Measurements from ENCODE around the gene MMRN1.

The MMRN1 gene

DNA sequence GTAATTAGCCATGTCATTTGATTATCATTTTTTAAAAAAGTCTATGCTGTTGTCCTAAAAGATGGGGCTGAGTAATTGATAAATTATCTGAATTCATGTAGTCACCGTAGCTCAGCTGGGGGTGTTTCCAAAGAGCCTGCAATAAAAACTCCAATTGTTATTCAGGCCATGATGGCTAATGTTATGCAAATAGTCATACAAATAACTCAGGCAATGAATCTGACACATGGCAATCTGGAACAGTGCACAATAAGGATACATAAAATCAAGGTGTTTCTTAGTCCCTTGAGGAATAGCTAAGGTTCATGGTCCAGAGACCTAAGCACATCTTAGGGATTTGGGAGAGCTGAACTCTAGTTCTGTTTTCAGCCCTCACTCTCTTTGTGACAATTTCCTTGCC lies 15.2 kb downstream of the MMRN1 start:
- no peak for DNase-seq

- DNase-seq = no peak
These were observed 19.0 kb downstream of the MMRN1 start for GRCh38 chr4:89913623-89914022.

GRCh38 chr4:89914609-89915550 lies 20.2 kb downstream of the MMRN1 start:
- no peak for DNase-seq

DNA sequence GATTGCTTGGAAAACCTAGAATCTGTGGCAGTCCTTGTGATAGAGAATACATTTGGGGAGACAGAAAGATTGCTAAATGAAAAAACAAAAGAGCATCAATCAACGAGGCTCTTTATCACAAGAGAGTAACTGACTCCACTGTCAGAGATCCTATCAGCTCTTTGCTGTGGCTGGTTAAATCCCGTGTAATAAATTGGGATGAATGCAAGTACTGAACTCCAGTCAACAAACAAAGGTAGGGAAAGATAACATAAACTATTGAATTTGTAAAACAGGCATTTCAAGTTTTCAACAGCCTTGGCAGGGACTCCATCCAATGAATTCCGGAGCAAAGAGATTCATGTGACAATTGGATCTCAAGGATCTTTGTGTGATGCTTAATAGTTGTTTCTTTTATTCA lies 21.3 kb downstream of the MMRN1 start:
- no peak for DNase-seq

- no peak for DNase-seq
These were observed 28.3 kb downstream of the MMRN1 start for GRCh38 chr4:89922848-89923416.

DNA sequence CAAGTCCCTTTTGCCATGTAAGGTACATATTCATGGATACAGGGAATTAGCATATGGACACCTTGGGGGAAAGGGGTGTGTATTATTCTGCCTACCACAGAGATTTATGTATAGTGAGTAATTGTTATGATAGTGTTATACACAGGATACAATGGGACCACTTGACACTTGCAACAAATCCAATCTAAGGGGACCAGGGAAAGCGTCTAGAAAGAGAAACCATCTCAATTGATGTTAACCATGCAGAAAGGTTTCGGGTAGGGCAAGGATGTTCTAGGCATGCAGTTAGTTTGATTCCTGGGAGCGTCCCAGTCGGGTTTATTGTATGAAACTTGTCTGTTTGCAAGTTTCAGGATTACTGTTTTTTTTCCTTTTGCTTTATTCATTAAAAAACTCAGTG lies 34.2 kb downstream of the MMRN1 start:
- no peak for DNase-seq

- peak; percentile 75 for DNase-seq
These were observed 34.9 kb downstream of the MMRN1 start for GRCh38 chr4:89929425-89930159.

DNA sequence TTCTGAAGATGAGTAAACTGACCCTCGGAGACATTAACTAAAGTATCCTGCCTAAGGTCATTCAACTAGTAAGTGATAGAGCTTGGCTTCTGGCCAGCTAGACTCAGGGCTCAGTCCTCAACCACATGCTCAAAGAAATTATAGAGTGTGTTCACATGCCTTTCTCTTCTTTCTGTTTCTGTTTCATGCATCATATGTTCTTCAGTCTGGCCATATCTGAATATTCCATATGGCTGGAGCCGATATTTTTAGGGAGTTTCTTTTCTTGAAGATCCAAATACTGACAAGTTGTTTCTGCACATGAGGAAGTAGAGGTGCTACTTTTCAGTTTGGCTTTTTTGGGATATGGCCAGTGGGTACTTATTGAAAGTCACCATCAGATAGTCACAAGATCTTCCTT lies 44.9 kb downstream of the MMRN1 start:
- DNase-seq = no peak

GRCh38 chr4:89939994-89940393 lies 45.3 kb downstream of the MMRN1 start:
- no peak for DNase-seq

GRCh38 chr4:89942811-89943210 lies 48.2 kb downstream of the MMRN1 start:
- DNase-seq = no peak

DNA sequence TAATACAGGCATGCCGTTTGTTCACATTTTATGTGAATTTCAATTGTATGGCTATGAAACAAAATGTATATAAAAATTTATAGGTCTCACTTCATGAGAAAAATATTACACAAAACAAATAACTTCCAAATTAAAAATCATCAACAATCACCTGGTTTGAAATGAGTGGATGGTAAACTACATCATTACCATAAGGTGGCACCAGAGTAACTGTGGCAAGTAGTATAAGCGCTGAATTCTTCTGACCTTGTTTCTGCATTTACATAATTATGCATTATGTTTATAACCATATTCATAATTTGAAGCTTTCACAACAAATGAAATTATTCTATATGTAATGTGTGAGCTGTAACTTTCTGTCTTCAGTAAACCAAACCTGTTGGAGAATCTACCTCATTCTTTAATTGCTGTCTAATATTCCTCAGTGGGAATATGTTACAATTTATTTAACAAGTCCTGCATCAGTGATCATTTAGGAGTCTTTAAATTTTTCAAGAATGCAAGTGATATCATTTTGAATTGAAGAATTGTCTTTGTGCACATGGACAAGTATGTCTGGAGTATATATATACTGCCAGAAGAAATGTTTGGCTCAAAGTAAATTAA lies 55.2 kb downstream of the MMRN1 start:
- DNase-seq = no peak

GRCh38 chr4:89952458-89952857 lies 57.8 kb downstream of the MMRN1 start:
- DNase-seq = no peak

DNA sequence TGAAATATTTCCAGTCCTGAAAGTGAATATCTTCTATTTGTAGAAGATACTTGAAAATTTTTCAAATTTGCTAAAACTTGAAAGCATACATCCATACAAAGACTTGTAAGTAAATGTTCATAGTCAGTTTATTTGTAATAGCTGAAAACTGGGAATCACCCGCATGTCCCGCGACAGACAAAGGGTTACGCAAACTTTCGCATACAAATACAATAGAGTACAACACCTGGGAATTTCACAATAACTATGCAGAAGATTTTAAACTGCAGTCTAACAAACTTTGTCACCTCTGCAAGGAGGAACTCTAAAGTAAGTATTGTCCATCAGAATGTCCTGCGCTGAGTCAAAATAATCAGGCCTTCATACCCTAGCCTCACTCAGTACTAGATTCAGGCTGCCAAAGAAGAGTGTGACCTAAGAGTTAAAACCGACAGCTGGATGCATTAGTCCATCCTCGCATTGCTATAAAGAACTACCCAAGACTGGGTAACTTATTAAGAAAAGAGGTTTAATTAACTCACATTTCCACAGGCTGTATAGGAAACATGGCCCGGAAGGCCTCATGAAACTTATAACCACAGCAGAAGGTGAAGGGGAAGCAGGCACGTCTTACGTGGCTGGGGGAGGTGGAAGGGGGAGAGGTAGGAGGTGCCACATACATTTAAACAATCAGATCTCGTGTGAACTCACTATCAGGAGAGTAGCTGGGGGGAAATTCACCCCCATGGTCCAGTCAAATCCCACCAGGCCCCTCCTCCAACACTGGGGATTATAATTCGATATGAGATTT lies 60.4 kb downstream of the MMRN1 start:
- no peak for DNase-seq

- no peak for DNase-seq
These were observed 62.6 kb downstream of the MMRN1 start for GRCh38 chr4:89957046-89957926.

- DNase-seq = no peak
These were observed 87.2 kb downstream of the MMRN1 start for GRCh38 chr4:89981789-89982334.

DNA sequence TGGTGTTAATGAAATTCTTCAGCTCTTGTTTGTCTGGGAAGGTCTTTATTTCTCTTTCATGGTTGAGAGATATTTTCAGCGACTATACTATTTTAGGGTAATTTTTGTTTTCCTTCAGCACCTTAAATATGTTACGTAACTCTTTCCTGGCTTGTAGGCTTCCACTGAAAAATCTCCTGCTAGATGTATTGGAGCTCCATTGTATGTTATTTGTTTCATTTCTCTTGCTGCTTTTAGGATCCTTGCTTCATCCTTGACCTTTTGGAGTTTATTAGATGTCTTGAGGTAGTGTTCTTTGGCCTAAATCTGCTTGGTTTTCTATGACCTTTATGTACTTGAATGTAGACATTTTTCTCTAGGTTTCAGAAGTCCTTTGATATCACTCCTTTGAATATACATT lies 93.6 kb downstream of the MMRN1 start:
- DNase-seq = no peak

GRCh38 chr4:89992744-89993143 lies 98.1 kb downstream of the MMRN1 start:
- no peak for DNase-seq

DNA sequence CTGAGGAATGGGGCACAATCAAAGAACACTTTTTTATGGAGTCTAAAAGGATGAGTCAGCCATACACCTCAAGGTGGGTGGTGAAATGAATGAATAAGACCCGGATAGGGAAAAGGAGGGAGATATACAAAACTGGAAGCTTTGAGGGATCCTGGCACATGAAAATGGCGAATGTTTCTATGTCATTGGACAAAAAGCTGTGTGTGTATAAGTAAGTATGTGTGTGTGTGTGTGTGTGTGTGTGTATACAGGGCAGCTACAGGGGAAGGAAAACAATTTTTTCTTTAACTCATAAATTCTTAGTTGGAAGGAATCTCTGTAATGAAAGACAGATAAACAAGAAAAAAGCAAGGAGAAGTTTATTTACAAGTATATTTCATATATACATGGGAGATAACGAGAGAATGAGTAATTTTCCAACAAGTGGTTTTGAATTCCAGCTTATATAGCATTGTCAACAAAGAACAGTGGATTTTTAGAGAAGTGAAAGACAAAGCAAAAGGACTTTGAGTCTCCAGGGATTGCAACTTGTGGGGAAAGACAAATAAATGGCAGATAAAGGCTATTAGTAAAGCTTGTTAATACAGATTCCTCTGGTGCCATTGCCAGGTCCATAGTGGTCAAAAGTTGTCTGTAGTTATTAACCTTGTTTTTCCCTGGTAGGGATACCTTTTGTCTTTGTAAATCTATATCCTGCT lies 99.7 kb downstream of the MMRN1 start:
- no peak for DNase-seq

DNA sequence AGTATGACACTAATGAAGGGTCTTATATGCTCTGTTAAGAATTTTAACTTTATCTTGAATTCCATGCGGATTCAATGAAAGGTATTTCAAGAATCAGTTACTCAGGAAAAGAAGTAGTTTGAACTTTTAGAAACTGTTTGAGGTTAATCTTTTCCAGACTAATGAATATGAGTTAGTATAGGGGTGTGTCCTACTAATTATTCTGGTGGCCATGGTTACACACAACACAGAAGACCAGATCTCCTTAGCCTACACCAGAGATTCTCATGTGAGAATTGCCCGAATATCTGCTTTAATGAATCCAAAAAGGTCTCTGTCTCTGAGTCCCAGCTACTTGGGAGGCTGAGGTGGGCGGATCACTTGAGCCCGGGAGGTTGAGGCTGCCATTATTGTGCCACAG lies 100.4 kb downstream of the MMRN1 start:
- DNase-seq = no peak

DNA sequence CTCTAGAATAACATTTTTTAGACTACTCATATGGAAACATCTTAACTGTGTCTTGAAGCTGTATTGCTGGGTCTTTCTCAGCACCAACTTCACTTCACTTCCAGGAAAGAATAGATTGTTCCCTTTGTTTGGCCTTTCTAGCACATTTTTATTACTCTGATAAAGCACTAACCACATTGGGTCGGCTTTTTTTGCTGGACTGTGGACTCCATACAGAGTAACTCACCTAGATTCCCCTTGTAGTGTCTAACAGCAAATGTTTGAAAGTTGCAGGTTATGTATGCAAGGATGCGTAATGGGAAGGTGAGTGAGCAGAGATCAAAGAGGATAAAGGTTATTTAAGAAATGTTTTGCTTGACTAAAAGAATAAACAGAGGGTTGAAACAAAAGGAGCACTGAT lies 101.2 kb downstream of the MMRN1 start:
- no peak for DNase-seq

All from CD4-positive, alpha-beta T cell treated with Interleukin-17A for 1 hour (primary cell).